GM18502 (cell line): ENCODE results near the gene SMYD3.
A peak's percentile ranks its signal among the peaks of the same experiment; 100 is the strongest.

Source experiments
- ATAC-seq: cut with Tn5 transposase; IDR thresholded peaks from one replicate; pipeline ENCODE4 v1.9.1; 2021; ENCODE audit warnings: mild to moderate bottlenecking; ENCODE audit not compliant: unreplicated experiment, poor library complexity

SMYD3 gene

DNA sequence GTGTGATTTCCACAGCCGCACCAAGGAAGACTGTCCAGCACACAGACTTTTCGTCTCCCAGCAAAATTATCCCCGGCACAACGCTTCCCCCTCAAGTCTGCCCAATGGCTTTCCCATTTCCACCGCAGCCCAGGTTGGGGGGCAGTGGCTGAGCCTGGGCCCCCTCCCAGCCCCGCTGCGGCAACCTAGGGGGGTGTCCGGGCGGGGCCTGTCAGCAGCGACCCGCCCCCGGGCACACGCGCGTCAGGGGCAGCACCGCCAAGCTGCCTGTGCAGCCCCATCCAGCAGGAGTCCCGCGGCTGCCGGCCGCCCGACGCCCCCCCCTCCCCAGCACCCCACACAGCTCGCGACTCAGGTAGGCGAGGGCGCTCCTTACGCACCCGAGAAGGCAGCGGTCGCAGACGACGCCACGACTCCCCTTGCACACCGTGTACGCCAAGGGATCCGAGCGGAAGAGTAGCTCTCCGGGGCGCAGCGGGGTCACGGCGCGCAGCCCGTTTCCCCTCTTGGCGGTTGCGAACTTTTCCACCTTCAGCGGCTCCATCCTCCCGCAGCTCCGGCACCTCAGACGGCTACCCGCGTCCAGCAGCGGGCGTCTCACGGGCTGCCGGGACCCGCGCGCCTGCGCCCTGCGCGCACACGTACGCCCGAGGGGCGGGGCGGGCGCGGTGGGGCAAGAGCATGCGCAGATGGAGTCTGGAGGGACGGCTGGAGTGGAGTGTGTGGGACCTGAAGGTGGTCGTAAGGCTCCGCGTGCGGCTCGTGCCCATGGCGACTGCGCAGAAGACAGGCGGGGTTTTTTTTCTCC lies at the start of gene SMYD3:
Gene SMYD3 (minus strand): TSS at position 606 of the 808 bp plus-strand sequence.
- ATAC-seq: peak; percentile 89

DNA sequence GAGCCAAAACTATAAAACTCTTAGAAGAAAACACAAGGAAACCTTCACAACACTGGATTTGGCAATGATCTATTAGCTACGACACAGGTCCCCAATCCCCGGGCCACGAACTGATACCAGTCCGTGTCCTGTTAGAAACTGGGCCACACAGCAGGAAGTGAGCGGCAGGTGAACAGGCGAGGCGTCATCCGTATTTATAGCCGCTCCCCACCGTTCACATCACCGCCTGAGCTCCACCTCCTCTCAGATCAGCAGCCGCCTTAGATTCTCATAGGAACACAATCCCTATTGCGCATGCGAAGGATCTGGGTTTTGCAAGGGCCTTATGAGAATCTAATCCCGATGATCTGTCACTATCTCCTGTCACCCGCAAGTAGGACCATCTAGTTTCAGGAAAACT lies 47.1 kb upstream of the SMYD3 start:
- ATAC-seq: no peak

DNA sequence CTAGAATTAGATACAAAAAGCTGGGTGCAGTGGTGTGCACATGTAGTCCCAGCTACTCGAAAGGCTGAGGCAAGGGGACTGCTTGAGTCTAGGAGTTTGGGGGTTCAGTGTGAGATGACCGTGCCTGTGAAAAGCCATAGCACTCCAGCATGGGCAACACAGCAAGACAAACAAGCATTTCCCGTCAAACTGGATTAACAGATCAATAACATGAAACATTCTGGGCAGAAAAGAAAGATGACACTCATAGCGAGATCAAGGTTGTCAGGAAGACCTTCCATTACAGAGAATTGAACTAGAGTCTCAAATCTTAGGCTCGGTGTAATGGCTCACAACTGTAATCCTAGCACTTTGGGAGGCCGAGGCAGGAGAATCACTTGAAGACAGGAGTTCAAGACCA lies 45.0 kb upstream of the SMYD3 start:
- no peak for ATAC-seq

DNA sequence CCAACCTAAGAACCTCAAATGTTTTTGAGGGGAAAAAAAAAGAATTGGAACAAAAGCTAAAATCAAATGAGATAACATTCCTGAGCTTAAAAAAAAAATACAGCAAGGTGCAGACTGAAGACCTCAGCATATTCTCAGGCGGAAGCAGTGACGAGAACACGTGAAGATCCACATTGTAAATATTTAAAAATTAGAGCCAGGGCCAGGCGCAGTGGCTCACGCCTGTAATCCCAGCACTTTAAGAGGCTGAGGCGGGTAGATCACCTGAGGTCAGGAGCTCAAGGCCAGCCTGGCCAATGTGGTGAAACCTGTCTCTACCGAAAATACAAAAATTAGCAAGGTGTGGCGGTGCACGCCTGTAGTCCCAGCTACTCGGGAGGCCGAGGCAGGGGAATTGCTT lies 43.3 kb upstream of the SMYD3 start:
- no peak for ATAC-seq

DNA sequence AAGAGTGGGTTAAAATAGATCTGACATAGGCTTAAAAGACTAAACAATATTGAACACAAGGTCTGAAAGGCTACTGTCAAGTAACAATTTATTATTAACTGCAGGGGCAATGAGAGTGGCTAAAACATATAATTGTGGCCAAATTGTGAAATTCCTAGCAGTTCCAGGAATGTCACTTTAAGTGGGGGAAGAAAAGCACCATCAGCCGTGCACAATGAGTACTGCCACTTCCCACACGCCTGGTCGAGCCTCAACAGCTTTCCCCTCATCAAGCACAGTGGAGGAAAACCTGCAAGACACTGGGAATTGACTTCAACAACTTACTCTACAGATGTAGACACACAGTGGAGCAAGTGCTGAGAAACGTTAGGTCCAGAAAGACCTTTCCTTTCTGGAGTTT lies 42.6 kb upstream of the SMYD3 start:
- no peak for ATAC-seq

DNA sequence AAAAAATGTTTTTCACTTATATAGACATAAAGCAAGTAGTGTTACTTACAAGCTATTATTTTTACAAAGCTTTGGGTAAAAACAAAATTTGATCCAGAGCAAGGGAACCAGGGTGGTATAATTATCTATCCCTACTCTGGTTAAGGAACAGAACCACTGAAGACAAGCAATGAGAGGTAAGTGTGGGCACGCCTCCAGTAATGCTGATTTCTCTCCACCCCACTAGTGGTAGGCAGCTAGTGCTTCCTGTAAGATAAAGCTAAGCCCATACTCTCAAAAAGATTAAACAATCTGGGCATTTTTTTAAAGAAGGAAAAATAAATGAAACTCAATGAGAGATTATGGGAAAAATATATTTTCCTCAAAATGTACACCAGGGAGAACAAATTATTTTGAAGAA lies 36.9 kb upstream of the SMYD3 start:
- ATAC-seq: no peak

DNA sequence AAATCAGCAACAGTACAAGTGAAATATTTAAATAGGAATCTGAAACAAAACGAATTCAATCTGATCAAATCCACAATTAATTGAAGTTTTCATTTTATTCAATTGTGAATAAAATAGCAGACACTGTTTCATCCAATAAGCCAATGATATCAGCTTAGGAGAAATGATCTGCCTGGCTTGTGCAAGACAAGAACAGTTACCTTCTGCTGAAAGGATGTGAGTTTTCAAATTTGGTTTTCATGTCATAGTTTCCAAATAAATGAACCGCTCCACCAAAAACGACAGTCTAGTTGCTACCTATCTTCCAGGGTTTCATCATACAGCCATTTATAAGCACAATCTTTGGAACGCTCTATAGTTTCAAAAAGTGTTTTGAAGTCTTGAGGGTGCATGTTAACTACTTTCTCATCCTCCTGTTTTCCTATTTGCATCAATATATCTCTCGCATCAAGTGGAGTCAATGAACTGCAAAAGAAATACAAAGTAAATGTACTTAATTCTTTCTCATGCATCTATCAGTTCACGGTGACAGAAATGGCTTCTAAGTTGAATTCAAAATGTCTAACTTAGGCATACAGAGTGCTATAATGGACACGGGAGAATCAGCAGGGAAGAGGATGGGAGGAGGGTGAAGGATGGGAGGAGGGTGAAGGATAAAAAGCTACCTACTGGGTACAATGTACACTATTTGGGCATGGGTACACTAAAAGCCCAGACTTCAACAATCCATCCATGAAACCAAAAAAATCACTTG lies 33.8 kb upstream of the SMYD3 start:
- ATAC-seq: no peak

DNA sequence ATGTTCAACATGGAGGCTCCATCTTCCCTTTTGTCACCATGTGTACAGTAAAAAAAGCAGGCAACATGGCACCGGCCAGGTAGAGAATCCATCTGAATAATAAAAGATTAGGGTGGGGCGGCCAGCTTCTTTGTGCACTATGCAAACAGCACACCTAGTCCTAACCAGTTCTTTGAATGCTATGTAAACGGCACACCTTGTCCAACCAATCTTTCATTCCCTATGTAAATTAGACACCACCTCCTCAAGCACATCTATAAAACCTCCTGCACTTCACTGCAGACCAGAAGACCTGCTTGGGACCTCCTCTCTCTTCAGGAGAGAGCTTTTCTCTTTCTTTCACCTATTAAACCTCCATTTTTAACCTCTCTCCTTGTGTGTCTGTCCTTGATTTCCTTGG lies 30.8 kb upstream of the SMYD3 start:
- ATAC-seq: no peak

DNA sequence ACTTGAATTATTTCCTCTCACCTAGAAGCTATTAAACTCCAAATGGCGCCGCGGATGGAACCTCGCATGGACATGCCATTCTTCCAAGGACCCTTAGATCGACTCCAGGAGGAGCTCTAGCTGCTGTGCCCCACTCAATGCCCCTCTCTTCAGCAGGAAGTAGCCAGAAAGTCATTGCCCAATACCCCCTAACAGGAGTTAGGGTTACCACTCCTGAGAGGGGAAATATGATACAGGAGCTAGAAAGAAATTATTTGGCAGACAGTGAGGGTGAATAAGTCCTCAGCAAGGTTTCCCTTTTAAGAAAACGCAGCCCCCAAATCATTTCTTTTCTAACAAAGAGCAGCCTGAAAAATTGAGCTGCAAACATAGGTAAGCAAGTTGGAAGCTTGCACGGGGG lies 30.4 kb upstream of the SMYD3 start:
- no peak for ATAC-seq

DNA sequence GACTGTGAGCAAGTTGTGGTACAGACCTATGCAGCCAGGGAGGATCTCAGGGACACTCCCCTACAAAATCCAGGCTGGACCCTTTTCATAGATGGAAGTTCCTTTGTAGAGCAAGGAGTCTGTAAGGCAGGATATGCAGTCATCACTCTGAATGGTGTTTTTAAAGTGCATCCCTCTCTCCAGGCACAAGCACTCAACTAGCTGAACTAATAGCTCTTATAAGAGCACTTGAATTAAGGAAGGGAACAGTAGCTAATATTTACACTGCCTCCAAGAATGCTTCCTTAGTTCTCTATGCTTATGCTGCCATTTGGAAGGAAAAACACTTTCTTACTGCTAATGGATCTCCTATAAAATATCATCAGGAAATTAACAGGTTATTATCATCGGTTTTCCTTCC lies 27.0 kb upstream of the SMYD3 start:
- ATAC-seq: no peak

DNA sequence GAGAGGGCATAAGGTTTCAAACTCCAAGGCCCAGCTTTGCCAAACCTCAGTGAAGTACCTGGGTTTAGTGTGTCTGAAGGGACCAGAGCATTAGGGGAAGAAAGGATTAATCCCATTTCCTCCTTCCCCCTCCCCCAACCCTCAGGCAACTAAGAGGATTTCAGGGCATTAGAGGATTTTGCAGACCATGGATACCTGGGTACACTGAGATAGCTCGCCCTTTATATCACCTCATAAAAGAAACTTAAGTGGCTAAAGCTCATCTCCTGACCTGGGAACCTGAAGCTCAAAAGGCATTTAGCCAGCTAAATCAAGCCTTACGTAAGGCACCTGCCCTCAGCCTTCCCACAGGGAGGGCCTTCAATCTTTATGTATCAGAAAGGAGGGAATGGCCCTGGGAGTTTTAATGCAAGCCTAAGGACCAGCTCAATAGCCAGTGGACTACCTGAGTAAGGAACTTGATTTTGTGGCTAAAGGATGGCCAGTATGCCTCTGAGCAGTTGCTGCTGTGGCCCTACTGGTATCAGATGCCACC lies 26.4 kb upstream of the SMYD3 start:
- ATAC-seq: no peak

DNA sequence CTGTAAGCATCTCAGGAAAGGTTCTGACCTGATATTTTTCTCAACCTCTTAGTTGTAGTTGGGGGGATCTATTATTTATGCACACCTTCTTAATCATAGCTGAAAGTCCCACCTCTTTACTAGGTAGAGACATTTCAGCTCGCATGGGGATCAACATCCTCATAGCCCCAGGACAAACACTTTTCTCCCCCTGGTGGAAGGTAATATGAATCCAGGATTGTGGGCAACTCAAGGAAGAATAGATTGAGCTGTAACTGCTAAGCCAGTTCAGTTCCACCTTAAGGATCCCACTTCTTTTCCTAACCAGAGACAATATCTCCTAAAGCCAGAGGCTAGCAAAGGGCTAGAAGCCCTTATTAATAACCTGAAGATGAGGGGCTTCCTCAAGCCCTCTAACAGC lies 25.4 kb upstream of the SMYD3 start:
- no peak for ATAC-seq

DNA sequence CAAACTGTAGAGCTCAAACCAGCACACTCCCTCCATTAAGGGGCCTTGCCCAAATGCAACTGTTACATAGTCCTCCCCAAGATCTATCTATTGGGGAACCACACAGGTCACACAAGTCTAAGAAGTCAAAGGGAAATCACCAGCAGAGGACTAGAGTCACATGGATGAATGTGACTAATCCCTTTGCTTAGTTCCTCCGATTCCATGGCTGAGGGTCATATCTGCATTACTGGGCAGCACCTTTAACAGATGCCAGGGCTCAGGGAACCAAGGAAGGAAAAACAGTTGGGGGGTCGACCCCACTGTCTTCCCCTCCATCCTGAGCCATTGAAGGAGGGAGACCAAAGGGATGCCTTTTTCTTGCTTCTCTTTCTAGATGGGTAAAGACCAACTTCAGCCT lies 23.4 kb upstream of the SMYD3 start:
- ATAC-seq: no peak

DNA sequence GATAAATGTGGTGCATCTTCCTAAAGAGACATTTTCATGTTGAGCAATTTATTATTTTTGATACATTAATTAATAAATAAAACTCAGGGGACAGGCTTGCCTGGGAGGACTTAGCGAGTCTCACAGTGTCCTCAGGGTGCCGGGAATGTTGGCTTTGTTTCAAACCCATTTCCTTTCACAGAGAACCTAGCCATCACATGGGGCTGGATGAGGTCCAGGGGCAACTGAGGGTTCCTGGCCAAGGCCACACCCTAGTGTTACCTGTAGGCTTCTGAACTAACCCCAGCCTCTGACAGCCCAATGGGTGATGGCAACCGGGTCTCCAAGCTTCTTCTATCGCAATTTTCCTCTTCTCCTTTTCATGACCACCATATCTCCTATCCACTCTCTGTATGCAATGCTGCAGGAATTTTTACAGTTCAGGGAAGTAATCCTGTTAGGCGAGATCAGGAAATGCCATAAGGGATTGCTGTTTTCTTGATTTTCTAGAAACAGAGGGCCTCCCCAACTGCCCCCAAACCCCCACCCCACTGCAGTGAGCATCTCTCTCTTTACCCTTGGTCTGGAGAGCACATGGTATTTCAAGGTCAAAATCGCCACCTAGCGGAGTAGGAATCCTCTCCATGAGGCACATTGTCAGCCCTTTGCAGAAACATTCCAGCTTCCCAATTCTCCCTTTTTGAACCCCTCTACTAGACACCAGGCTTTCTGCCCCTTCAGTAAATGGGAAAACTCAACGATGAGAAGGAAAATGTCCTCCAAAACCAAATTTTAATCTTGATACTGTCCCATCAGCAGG lies 22.1 kb upstream of the SMYD3 start:
- ATAC-seq: no peak

DNA sequence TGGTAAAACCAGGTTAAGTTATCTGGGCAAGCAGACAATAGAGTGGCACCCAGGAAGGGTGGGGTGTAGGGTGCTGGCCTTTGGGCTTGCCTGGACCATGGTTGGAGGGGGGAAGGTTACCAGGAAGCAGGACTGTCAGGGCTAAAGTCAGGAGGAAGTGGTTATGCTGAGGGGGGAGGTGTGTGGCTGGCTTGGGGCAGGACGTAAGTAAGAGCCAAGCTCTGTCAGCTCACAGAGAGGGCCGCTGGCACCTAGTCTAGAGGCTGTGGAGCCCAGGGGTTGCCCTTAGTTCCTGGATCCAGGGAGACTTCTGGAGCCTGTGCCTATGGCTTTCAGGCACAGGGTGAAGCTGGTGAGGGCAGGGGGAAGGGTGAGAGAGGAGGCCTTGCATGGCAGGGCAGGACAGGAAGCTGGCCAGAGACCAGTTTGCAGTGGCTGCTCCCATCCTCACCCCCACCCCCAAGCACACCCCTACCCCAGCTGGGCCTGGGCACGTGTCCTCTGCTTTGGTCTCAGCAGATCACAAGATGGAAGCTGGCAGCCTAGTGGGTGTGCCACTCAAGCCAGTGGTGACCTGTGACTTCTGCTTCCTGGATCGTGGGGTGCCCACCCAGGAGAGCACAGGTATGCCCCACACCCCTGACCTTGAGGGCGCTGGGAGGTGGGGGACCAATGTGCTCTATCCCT lies 20.5 kb upstream of the SMYD3 start:
- ATAC-seq: peak; percentile 60

DNA sequence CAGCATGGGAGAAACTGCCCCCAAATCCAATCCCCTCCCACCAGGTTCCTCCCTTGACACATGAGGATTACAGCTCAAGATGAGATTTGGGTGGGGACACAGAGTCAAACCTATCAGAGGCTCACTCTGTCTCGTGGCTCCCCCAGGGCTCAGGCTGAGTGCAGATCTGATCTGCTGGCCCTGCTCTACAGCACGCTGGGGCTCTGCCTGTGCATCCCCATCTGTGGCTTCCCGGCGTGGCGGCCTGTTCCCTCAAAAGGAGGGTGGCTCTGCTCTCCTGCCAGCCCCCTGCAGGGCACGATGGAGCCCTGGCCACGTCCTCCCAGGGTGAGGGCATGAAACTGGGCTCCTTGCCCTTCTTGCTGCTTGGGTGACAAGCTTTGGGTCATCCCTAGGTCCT lies 19.8 kb upstream of the SMYD3 start:
- ATAC-seq: no peak

DNA sequence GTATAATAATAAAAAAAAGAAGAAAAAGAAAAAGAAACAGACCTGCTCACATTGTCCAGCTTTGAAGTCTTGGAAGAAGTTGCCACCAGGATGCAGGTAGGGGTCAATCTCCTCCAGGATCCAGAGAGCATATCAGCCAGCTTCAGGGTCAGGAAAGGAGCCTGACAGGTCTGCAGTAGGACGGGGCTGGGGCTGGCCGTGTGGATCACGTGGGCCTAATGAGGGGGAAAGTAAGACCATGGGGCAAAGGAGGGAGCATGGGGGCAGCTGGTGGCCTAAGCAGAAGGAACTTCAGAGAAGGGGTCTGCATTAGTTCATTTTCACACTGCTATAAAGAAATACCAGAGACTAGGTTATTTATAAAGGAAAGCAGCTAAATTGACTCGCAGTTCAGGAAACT lies 19.3 kb upstream of the SMYD3 start:
- ATAC-seq: no peak

DNA sequence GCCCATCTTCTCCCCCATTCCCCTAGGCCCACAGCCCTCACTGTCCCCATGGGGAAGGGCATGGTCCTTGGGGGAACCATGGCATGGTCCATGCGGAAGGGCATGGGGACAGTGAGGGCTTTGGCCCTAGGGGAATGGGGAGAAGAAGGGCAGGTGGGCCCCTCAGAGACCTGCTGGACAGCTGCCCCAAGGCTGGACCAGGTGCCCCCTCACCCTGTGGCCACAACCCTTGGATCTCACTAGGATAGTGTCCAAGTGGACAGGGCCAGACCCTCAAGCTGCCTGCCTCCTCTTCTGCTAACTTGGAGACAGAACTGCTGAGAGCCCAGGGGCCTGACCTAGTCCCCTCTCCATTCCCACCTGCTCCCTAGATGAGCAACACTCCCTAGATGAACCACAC lies 12.4 kb upstream of the SMYD3 start:
- no peak for ATAC-seq

DNA sequence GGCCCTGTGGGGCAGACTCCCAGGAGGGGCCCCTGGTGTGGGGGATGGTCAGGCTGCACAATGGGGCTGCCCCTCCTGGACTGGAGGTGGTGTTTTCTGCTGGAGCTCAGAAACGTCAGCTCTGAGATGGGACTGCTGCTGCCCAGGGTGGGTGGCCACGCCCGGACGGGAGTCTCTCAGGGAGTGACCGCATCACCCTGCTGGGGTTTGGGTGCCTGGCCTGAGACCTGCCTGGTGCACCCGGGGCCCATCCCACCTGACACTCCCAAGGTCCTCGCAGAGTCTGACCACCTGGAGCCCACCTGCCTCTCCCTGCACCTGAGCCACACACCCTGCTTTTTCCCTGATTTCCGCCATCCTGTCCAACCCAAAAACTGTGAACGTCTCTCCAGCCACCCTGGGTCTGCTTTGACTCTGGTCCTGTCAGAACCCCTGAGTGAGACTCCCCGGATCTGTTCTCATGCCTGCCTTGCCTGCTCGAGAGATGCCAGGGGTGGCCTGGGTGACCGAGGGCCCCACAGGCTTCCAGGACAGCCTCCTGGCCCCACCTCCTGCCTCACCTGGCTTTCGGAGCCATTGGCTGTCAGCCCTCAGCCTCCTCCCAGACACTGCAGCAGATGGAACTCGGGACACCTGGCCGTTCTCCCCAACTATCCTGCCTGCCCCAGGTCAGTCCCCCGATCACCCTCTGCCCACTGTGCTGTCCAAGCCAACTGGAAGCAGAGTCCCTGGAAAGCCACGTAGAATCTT lies 11.6 kb upstream of the SMYD3 start:
- no peak for ATAC-seq

DNA sequence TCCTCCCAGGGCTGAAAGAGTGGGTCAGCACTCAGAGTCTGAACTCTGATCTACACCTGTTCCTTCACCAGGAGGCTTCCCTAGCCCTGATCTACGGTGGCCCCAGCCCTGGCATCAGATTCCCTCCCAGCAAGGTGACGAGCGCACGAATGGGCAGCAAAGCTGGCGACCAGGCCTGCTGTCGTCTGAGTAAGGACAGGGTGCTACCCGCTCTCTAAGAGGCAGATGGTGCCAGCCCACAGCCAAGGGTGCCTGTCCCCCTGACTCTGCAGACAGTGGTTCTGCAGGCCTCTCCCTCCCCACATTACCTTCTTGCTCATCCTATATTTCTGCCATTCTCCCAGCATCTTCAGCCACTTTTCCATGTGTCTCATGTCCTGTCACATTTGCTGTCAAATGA lies 10.3 kb upstream of the SMYD3 start:
- ATAC-seq: no peak
